ENCODE measurements around the gene SPOCD1.

GRCh38 chr1:31859044-31859443, 43.2 kb upstream of the SPOCD1 start:
- no peak for TF ChIP-seq CTCF (conservative IDR thresholded peaks at IDR 0.05; ENCODE audit: low read depth in 2 of 2)
- TF ChIP-seq POLR2AphosphoS5 (IDR thresholded peaks at IDR 0.05; ENCODE audit: low read depth): no peak
- TF ChIP-seq JUNB (IDR thresholded peaks at IDR 0.05; ENCODE audit: unreplicated experiment): no peak
- no peak for TF ChIP-seq EZH2 (IDR thresholded peaks at IDR 0.05; ENCODE audit: low read depth, unreplicated experiment)
- TF ChIP-seq, protein P1, sequence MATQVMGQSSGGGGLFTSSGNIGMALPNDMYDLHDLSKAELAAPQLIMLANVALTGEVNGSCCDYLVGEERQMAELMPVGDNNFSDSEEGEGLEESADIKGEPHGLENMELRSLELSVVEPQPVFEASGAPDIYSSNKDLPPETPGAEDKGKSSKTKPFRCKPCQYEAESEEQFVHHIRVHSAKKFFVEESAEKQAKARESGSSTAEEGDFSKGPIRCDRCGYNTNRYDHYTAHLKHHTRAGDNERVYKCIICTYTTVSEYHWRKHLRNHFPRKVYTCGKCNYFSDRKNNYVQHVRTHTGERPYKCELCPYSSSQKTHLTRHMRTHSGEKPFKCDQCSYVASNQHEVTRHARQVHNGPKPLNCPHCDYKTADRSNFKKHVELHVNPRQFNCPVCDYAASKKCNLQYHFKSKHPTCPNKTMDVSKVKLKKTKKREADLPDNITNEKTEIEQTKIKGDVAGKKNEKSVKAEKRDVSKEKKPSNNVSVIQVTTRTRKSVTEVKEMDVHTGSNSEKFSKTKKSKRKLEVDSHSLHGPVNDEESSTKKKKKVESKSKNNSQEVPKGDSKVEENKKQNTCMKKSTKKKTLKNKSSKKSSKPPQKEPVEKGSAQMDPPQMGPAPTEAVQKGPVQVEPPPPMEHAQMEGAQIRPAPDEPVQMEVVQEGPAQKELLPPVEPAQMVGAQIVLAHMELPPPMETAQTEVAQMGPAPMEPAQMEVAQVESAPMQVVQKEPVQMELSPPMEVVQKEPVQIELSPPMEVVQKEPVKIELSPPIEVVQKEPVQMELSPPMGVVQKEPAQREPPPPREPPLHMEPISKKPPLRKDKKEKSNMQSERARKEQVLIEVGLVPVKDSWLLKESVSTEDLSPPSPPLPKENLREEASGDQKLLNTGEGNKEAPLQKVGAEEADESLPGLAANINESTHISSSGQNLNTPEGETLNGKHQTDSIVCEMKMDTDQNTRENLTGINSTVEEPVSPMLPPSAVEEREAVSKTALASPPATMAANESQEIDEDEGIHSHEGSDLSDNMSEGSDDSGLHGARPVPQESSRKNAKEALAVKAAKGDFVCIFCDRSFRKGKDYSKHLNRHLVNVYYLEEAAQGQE (IDR thresholded peaks at IDR 0.05; ENCODE audit: unreplicated experiment): no peak
- TF ChIP-seq, protein P2, sequence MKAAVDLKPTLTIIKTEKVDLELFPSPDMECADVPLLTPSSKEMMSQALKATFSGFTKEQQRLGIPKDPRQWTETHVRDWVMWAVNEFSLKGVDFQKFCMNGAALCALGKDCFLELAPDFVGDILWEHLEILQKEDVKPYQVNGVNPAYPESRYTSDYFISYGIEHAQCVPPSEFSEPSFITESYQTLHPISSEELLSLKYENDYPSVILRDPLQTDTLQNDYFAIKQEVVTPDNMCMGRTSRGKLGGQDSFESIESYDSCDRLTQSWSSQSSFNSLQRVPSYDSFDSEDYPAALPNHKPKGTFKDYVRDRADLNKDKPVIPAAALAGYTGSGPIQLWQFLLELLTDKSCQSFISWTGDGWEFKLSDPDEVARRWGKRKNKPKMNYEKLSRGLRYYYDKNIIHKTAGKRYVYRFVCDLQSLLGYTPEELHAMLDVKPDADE (IDR thresholded peaks at IDR 0.05): no peak
- TF ChIP-seq CREB1 (CRISPR knock-in tag; IDR thresholded peaks at IDR 0.05; ENCODE audit: low read depth): no peak

Data from GM23338 (cell line).